ENCODE data around the gene USP53.

DNA sequence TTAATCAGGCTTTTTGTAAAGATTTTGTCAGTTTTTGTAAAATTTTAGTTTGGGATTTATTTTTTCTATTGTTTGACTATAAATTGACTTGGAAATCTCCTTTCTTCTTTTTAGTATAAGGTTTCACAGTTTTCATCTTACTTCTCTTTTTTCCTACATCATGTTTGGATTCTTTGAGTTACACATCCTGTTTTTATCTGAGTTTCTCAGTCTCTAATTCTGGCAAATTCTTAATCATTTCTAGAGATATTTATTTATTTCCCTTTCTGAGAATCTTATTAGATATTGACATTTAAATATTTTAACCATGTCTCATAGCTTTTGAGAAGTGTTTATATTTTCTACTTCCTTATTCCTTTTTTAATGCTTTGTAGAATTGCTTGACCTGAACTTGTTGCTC lies 20.7 kb downstream of the USP53 start:
- TF ChIP-seq, protein P1, sequence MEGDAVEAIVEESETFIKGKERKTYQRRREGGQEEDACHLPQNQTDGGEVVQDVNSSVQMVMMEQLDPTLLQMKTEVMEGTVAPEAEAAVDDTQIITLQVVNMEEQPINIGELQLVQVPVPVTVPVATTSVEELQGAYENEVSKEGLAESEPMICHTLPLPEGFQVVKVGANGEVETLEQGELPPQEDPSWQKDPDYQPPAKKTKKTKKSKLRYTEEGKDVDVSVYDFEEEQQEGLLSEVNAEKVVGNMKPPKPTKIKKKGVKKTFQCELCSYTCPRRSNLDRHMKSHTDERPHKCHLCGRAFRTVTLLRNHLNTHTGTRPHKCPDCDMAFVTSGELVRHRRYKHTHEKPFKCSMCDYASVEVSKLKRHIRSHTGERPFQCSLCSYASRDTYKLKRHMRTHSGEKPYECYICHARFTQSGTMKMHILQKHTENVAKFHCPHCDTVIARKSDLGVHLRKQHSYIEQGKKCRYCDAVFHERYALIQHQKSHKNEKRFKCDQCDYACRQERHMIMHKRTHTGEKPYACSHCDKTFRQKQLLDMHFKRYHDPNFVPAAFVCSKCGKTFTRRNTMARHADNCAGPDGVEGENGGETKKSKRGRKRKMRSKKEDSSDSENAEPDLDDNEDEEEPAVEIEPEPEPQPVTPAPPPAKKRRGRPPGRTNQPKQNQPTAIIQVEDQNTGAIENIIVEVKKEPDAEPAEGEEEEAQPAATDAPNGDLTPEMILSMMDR (IDR thresholded peaks at IDR 0.05): no peak
- no peak for TF ChIP-seq POLR2A (IDR thresholded peaks at IDR 0.05)

Measured in testis (tissue), 2 donors.